ENCODE data around the gene DPYD.

The DPYD gene

DNA sequence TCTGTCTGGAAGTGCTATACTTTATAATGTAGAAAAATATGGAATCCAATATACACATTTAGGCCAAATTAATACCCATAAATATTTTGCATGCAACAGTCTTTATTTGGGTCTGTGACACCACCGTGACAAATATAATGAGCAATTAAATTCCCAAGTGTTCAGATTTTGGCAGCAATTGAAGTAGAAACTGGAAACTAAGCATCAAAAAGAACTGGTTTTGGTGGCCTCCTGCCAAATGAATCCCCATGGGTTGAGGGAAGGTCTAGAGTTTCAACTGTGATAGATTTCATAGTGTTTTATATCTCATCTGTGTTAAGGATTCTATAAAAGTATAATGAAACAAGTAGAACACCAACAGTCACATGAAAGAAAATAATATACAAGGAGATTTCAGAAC lies 88.4 kb downstream of the DPYD start:
- DNase-seq (ENCODE audit: low spot score), result no peak
- Histone ChIP-seq H3K27ac (ENCODE audit: poor library complexity, severe bottlenecking) (no peak overlapping the region), H3K4me1 (ENCODE audit: insufficient read depth, poor library complexity, severe bottlenecking) (no peaks in the 10 kb centered on the region), H3K36me3 (ENCODE audit: low read depth) (peaks cover 3% of the 10 kb centered on the region), H3K27me3 (ENCODE audit: insufficient read depth, poor library complexity, severe bottlenecking) (no peaks in the 10 kb centered on the region), H3K9me3 (ENCODE audit: severe bottlenecking) (no peaks in the 10 kb centered on the region), H3K4me3 (ENCODE audit: severe bottlenecking) (no peak overlapping the region)
- ATAC-seq (ENCODE audit: low read depth), result no peak
- TF ChIP-seq, protein P1, sequence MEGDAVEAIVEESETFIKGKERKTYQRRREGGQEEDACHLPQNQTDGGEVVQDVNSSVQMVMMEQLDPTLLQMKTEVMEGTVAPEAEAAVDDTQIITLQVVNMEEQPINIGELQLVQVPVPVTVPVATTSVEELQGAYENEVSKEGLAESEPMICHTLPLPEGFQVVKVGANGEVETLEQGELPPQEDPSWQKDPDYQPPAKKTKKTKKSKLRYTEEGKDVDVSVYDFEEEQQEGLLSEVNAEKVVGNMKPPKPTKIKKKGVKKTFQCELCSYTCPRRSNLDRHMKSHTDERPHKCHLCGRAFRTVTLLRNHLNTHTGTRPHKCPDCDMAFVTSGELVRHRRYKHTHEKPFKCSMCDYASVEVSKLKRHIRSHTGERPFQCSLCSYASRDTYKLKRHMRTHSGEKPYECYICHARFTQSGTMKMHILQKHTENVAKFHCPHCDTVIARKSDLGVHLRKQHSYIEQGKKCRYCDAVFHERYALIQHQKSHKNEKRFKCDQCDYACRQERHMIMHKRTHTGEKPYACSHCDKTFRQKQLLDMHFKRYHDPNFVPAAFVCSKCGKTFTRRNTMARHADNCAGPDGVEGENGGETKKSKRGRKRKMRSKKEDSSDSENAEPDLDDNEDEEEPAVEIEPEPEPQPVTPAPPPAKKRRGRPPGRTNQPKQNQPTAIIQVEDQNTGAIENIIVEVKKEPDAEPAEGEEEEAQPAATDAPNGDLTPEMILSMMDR (IDR thresholded peaks at IDR 0.05; ENCODE audit: poor library complexity, severe bottlenecking), result no peak

DNA sequence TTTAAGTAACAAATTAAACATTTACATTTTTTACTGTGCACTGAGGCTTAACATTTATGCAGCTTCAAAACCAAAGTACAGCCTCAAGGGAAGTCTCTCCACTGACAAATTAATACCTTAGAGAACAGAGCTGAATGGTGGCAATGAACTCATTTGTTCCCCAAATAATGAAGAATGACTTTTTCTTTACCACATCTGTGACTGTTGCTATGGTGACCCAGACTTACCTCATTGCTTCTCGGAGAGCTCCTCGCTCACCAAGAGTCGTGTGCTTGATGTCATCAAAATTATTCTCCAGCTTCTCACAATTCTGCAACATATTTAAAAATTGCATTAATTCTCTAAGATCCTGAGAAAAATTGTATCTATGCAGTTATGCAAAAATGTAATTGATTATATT lies 92.9 kb downstream of the DPYD start:
- ATAC-seq (ENCODE audit: low read depth) (no peak), DNase-seq (ENCODE audit: low spot score) (no peak)
- H3K36me3 ChIP-seq (ENCODE audit: low read depth), result peaks cover 3% of the 10 kb centered on the region
- no peak overlapping the region for H3K4me3 ChIP-seq (ENCODE audit: severe bottlenecking)
- no peaks in the 10 kb centered on the region for H3K4me1 ChIP-seq (ENCODE audit: insufficient read depth, poor library complexity, severe bottlenecking)
- H3K9me3 ChIP-seq (ENCODE audit: severe bottlenecking), result no peaks in the 10 kb centered on the region
- no peaks in the 10 kb centered on the region for H3K27me3 ChIP-seq (ENCODE audit: insufficient read depth, poor library complexity, severe bottlenecking)
- no peak overlapping the region for H3K27ac ChIP-seq (ENCODE audit: poor library complexity, severe bottlenecking)
- TF ChIP-seq, protein P1 (IDR thresholded peaks at IDR 0.05; ENCODE audit: poor library complexity, severe bottlenecking), result no peak

DNA sequence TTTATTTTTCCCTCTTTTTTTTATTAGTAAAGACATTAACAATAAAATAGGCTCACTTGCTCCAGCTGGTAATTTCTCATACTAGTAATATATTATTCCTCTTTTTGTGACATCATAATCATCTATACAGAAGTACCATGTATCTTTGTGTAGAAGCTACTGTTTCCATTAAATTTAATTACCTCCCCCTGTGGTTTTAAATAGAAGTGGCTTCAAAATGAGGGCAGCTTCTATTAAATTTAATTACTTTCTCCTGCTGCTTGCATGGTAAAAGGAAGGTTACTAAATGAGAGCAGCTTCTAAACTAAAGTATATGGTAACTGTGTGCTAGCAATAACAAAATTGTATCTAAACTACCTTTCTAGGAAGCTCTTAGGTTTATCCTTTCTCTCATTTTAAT lies 94.0 kb downstream of the DPYD start:
- H3K27ac ChIP-seq (ENCODE audit: poor library complexity, severe bottlenecking), result no peak overlapping the region
- DNase-seq (ENCODE audit: low spot score), result no peak
- H3K4me3 ChIP-seq (ENCODE audit: severe bottlenecking), result no peak overlapping the region

DNA sequence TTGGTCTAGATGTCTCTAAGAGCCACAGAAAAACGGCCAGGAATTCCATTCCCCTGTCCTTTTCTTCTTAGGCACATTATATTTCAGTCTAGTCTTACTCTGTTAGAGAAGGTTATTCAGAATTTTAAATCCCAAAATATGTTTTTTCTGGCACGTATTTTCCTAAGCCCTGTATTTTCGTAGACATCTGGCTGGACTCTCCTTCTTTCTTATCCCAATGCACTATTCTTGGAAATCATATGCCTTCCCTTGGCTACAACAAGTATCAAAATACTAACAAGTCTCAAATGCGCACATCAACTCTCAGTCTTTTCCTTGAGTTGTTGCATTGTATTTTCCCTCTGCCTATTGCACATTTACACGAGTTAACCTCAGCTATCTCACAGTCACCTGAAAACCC lies 96.2 kb downstream of the DPYD start:
- H3K27ac ChIP-seq (ENCODE audit: poor library complexity, severe bottlenecking), result no peak overlapping the region
- peaks cover 3% of the 10 kb centered on the region; the same call in 1 of the 2 replicates for H3K36me3 ChIP-seq (ENCODE audit: low read depth)
- ATAC-seq (ENCODE audit: low read depth) (no peak), DNase-seq (ENCODE audit: low spot score) (no peak)
- TF ChIP-seq, protein P1 (IDR thresholded peaks at IDR 0.05; ENCODE audit: poor library complexity, severe bottlenecking), result no peak
- H3K9me3 ChIP-seq (ENCODE audit: severe bottlenecking), result no peaks in the 10 kb centered on the region
- H3K4me1 ChIP-seq (ENCODE audit: insufficient read depth, poor library complexity, severe bottlenecking), result no peaks in the 10 kb centered on the region
- H3K4me3 ChIP-seq (ENCODE audit: severe bottlenecking), result no peak overlapping the region
- H3K27me3 ChIP-seq (ENCODE audit: insufficient read depth, poor library complexity, severe bottlenecking), result no peaks in the 10 kb centered on the region

More for the DNA sequence above, 94.0 kb downstream of the DPYD start:
- ATAC-seq (ENCODE audit: low read depth), result no peak
- H3K27me3 ChIP-seq (ENCODE audit: insufficient read depth, poor library complexity, severe bottlenecking), result no peaks in the 10 kb centered on the region
- no peaks in the 10 kb centered on the region for H3K9me3 ChIP-seq (ENCODE audit: severe bottlenecking)
- H3K36me3 ChIP-seq (ENCODE audit: low read depth), result peaks cover 3% of the 10 kb centered on the region
- TF ChIP-seq, protein P1 (IDR thresholded peaks at IDR 0.05; ENCODE audit: poor library complexity, severe bottlenecking), result no peak
- H3K4me1 ChIP-seq (ENCODE audit: insufficient read depth, poor library complexity, severe bottlenecking), result no peaks in the 10 kb centered on the region

DNA sequence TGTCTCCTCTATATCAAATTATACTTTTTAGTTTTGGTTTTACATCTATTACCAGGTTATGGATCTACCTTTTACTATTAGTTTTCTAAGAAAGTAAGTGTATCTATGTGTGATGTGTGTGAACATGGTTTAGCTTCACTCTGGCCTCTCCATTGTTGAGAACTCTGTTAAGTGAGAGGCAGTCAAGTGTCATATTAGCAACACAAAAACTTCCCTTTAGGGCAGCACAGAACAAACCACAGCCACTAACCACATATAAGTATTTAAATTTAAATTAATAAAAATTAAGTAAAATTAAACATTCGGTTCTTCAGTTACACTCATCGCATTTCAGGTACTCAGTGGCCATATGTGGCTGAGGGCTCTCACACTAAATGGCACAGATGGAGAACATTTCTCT lies 96.6 kb downstream of the DPYD start:
- H3K9me3 ChIP-seq (ENCODE audit: severe bottlenecking), result no peaks in the 10 kb centered on the region
- no peak for DNase-seq (ENCODE audit: low spot score)
- H3K4me3 ChIP-seq (ENCODE audit: severe bottlenecking), result no peak overlapping the region
- no peak for ATAC-seq (ENCODE audit: low read depth)
- TF ChIP-seq, protein P1 (IDR thresholded peaks at IDR 0.05; ENCODE audit: poor library complexity, severe bottlenecking), result no peak
- peaks cover 3% of the 10 kb centered on the region; the same call in 1 of the 2 replicates for H3K36me3 ChIP-seq (ENCODE audit: low read depth)
- H3K4me1 ChIP-seq (ENCODE audit: insufficient read depth, poor library complexity, severe bottlenecking), result no peaks in the 10 kb centered on the region
- H3K27me3 ChIP-seq (ENCODE audit: insufficient read depth, poor library complexity, severe bottlenecking), result no peaks in the 10 kb centered on the region
- H3K27ac ChIP-seq (ENCODE audit: poor library complexity, severe bottlenecking), result no peak overlapping the region

All from RWPE2 (cell line).